Forelimb muscle (tissue), 1 donor: ENCODE results near the gene ST3GAL5. TPM values are rescaled to one million over a fixed set of nuclear protein-coding genes. Genes with fewer than 3 reads are reported as not detected.
"Not testable (repeated sequence)": the region's sequence is repeated elsewhere in the genome, so short reads cannot be mapped to it uniquely, and the experiment has no call there.

Experiments used
- DNase-seq: peaks from one replicate; pipeline ENCODE4 v3.0.0-alpha.2; 2013; ENCODE audit warnings: low read depth
- polyA plus RNA-seq: library from polyadenylated mRNA; unstranded; fragments of 120-200 nt; gene quantifications from one replicate; pipeline ENCODE4 v1.2.1, GENCODE V29; 2013; ENCODE audit not compliant: insufficient read length

The ST3GAL5 gene
- polyA plus RNA-seq, result 32.8 TPM

- peak; percentile 65 for DNase-seq
Observed at GRCh38 chr2:85888684-85889626, at the start of gene ST3GAL5. Gene ST3GAL5 (minus strand): TSS chr2:85888990. CDS start chr2:85888905, 85 bp downstream.

GRCh38 chr2:85938456-85938855, 49.7 kb upstream of the ST3GAL5 start:
- no peak for DNase-seq

- DNase-seq, result no peak
Observed at GRCh38 chr2:85937069-85937439, 48.3 kb upstream of the ST3GAL5 start.

- DNase-seq, result no peak
Observed at GRCh38 chr2:85936421-85937068, 47.8 kb upstream of the ST3GAL5 start.

- DNase-seq, result no peak
Observed at GRCh38 chr2:85935746-85936208, 47.0 kb upstream of the ST3GAL5 start.

GRCh38 chr2:85935170-85935745, 46.5 kb upstream of the ST3GAL5 start:
- DNase-seq, result no peak

- DNase-seq, result no peak
Observed at GRCh38 chr2:85933753-85934594, 45.2 kb upstream of the ST3GAL5 start.

- DNase-seq, result not testable (repeated sequence)
Observed at GRCh38 chr2:85931151-85931550, 42.4 kb upstream of the ST3GAL5 start.

- no peak for DNase-seq
Observed at GRCh38 chr2:85930129-85931124, 41.6 kb upstream of the ST3GAL5 start.

- DNase-seq, result no peak
Observed at GRCh38 chr2:85929096-85930050, 40.6 kb upstream of the ST3GAL5 start.

- no peak for DNase-seq
Observed at GRCh38 chr2:85926931-85927661, 38.3 kb upstream of the ST3GAL5 start.

GRCh38 chr2:85926526-85926925, 37.7 kb upstream of the ST3GAL5 start:
- no peak for DNase-seq

GRCh38 chr2:85925216-85925671, 36.5 kb upstream of the ST3GAL5 start:
- DNase-seq, result no peak

- DNase-seq, result no peak
Observed at GRCh38 chr2:85924522-85924921, 35.7 kb upstream of the ST3GAL5 start.

GRCh38 chr2:85922199-85922598, 33.4 kb upstream of the ST3GAL5 start:
- DNase-seq, result no peak

- DNase-seq, result no peak
Observed at GRCh38 chr2:85921659-85922058, 32.9 kb upstream of the ST3GAL5 start.

GRCh38 chr2:85920810-85921545, 32.2 kb upstream of the ST3GAL5 start:
- no peak for DNase-seq
